HepG2 (cell line): ENCODE data around the gene TMEM39A. TPM values are rescaled to one million over a fixed set of nuclear protein-coding genes. Genes with fewer than 3 reads are reported as not detected.

Source experiments
- CBX1 ChIP-seq: IDR thresholded peaks from one replicate; pipeline ENCODE4 v1.6.1; 2016; ENCODE audit warnings: antibody characterized with exemption, low read depth
- CBX5 ChIP-seq: sonication (generic); formaldehyde crosslinking; IDR thresholded peaks from 2 replicates; pipeline ENCODE4 v1.4.0; 2020; ENCODE audit warnings: missing genetic modification reagents, borderline replicate concordance
- ESRRA ChIP-seq: sonication (generic); formaldehyde crosslinking; IDR thresholded peaks from 2 replicates; pipeline ENCODE4 v1.5.1; 2020; ENCODE audit warnings: mild to moderate bottlenecking, low read depth, missing genetic modification reagents
- EZH2 ChIP-seq: conservative IDR thresholded peaks from 2 replicates; pipeline ENCODE4 v1.6.1; 2012; ENCODE audit warnings: mild to moderate bottlenecking, low read depth, low read length, moderate library complexity
- KDM3A ChIP-seq: IDR thresholded peaks from 2 replicates; pipeline ENCODE4 v1.6.1; 2018; ENCODE audit warnings: low read depth, missing compliant biosample characterization
- NFIB ChIP-seq: sonication (generic); formaldehyde crosslinking; IDR thresholded peaks from 2 replicates; pipeline ENCODE4 v1.9.0; 2021; ENCODE audit warnings: missing genetic modification reagents, mild to moderate bottlenecking, borderline replicate concordance
- SCMH1 ChIP-seq: sonication (generic); formaldehyde crosslinking; IDR thresholded peaks from 2 replicates; pipeline ENCODE4 v1.9.0; 2021; ENCODE audit warnings: missing genetic modification reagents, mild to moderate bottlenecking, borderline replicate concordance
- SIN3B ChIP-seq: fragments of 150-350 bp; IDR thresholded peaks from 2 replicates; pipeline ENCODE4 v1.6.1; 2014; ENCODE audit warnings: low read length
- SRSF1 ChIP-seq: fragments of 200-400 bp; formaldehyde crosslinking; optimal IDR thresholded peaks from 2 replicates; pipeline ENCODE3; 2017; ENCODE audit warnings: mild to moderate bottlenecking, low read depth, low read length, moderate library complexity
- TCF7 ChIP-seq: sonication (generic); IDR thresholded peaks from 2 replicates; pipeline ENCODE4 v1.6.1; 2016; ENCODE audit warnings: antibody characterized with exemption, low read depth
- THAP11 ChIP-seq: IDR thresholded peaks from 2 replicates; pipeline ENCODE4 v1.6.1; 2016; ENCODE audit warnings: missing biosample characterization, missing genetic modification reagents
- ZBTB21 ChIP-seq: sonication (generic); formaldehyde crosslinking; IDR thresholded peaks from 2 replicates; pipeline ENCODE4 v1.4.0; 2020; ENCODE audit warnings: missing genetic modification reagents
- ZNF225 ChIP-seq: sonication (generic); formaldehyde crosslinking; IDR thresholded peaks from 2 replicates; pipeline ENCODE4 v1.4.0; 2020; ENCODE audit warnings: mild to moderate bottlenecking, missing genetic modification reagents
- ZNF660 ChIP-seq: sonication (generic); formaldehyde crosslinking; IDR thresholded peaks from 2 replicates; pipeline ENCODE4 v1.5.1; 2020; ENCODE audit warnings: mild to moderate bottlenecking, low read depth, missing genetic modification reagents, borderline replicate concordance
- ZNF672 ChIP-seq: sonication (generic); formaldehyde crosslinking; IDR thresholded peaks from 2 replicates; pipeline ENCODE4 v1.8.1; 2022; ENCODE audit warnings: missing genetic modification reagents
- polyA plus RNA-seq, 8 experiments: library from polyadenylated mRNA; depleted of rRNA in 3 of 8; stranded (reverse) in 7 of 8; unstranded in 1 of 8; fragments of >200 nt; fragmentation: Illumina TruSeq in 4 of 8; extraction: Trizol in 4 of 8; gene quantifications; 2 replicates each; pipeline versions ENCODE4 v1.2.1 to v1.2.3, GENCODE V29; 2011 to 2016; ENCODE audit warnings: low read depth in 4 of 8, missing spikeins in 1 of 8, mixed read lengths in 1 of 8; ENCODE audit not compliant: insufficient read depth in 1 of 8
- total RNA-seq, 5 experiments: library from RNA; depleted of rRNA; stranded (reverse); fragments of >200 nt; fragmentation: Illumina TruSeq; extraction: Trizol; gene quantifications; 2 replicates each; pipeline ENCODE4 v1.2.3, GENCODE V29; 2016; ENCODE audit warnings: low read depth in 1 of 5
- TF ChIP-seq, protein P1 (sequence below): sonication (generic); formaldehyde crosslinking; IDR thresholded peaks from 2 replicates; pipeline ENCODE4 v1.4.0; 2020; ENCODE audit warnings: missing genetic modification reagents
- TF ChIP-seq, protein P2 (sequence below), 2 experiments: sonication (generic) in 1 of 2; formaldehyde crosslinking in 1 of 2; IDR thresholded peaks; 2 replicates each; pipeline versions ENCODE4 v1.5.1 to v1.6.1; 2011 to 2020; ENCODE audit warnings: borderline replicate concordance in 1 of 2, low read depth in 1 of 2, low read length in 1 of 2, mild to moderate bottlenecking in 1 of 2, missing genetic modification reagents in 1 of 2, moderate library complexity in 1 of 2
- TF ChIP-seq, protein P3 (sequence below): sonication (generic); formaldehyde crosslinking; IDR thresholded peaks from 2 replicates; pipeline ENCODE4 v1.5.0; 2020; ENCODE audit warnings: missing genetic modification reagents, mild to moderate bottlenecking, borderline replicate concordance
- TF ChIP-seq, protein P4 (sequence below): sonication (generic); formaldehyde crosslinking; IDR thresholded peaks from 2 replicates; pipeline ENCODE4 v1.5.1; 2020; ENCODE audit warnings: missing genetic modification reagents, mild to moderate bottlenecking, borderline replicate concordance
- TF ChIP-seq, protein P5 (sequence below): sonication (generic); formaldehyde crosslinking; IDR thresholded peaks from 2 replicates; pipeline ENCODE4 v1.5.0; 2020; ENCODE audit warnings: missing genetic modification reagents, mild to moderate bottlenecking, borderline replicate concordance

TMEM39A gene
- total and polyA plus RNA-seq, 2 of the 13 experiments (the other 11 are each of a cell fraction or from before 2014, with no cell fraction given), result 55.8 to 64.9 TPM

DNA sequence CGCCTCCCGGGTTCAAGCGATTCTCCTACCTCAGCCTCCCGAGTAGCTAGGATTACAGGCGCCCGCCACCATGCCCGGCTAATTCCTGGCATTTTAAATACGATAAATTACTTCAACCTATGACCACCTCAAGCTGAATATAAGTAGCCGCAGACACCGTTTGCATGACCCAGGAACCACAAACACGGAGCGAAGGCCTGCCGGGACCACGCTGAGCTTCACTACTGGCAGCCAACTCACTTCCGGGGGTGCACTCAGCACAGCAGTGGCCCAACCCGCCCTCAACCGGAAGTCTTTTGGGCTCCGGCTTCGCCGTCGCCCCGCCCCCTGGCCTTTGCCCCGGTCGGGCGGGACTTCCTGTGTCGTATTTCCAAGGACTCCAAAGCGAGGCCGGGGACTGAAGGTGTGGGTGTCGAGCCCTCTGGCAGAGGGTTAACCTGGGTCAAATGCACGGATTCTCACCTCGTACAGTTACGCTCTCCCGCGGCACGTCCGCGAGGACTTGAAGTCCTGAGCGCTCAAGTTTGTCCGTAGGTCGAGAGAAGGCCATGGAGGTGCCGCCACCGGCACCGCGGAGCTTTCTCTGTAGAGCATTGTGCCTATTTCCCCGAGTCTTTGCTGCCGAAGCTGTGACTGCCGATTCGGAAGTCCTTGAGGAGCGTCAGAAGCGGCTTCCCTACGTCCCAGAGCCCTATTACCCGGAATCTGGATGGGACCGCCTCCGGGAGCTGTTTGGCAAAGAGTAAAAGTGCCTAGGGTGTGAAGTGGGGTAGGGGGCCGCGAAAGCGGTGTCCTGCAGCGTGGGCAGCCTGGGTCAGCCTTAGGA, 35.0 kb upstream of the TMEM39A start, which contains the start of gene TIMMDC1 (continued):
- TF ChIP-seq ZNF660 (CRISPR knock-in tag) (no peak), TCF7 (no peak), CBX1 (peak; percentile 96), ESRRA (CRISPR knock-in tag) (no peak; the same call in 1 of the 2 replicates), EZH2 (no peak), ZBTB21 (CRISPR knock-in tag) (peak; percentile 60; the same call in 1 of the 2 replicates), SIN3B (peak; percentile 29; the same call in 1 of the 2 replicates), ZNF672 (CRISPR knock-in tag) (peak; percentile 84; the same call in 1 of the 2 replicates), KDM3A (CRISPR knock-in tag) (0 out of 2 replicates have a peak, but pooled peaks have one; percentile 28), CBX5 (CRISPR knock-in tag) (no peak), SCMH1 (CRISPR knock-in tag) (no peak), THAP11 (CRISPR knock-in tag) (peak; percentile 91), ZNF225 (no peak), SRSF1 (no peak), NFIB (CRISPR knock-in tag) (no peak)
- TF ChIP-seq, protein P1, sequence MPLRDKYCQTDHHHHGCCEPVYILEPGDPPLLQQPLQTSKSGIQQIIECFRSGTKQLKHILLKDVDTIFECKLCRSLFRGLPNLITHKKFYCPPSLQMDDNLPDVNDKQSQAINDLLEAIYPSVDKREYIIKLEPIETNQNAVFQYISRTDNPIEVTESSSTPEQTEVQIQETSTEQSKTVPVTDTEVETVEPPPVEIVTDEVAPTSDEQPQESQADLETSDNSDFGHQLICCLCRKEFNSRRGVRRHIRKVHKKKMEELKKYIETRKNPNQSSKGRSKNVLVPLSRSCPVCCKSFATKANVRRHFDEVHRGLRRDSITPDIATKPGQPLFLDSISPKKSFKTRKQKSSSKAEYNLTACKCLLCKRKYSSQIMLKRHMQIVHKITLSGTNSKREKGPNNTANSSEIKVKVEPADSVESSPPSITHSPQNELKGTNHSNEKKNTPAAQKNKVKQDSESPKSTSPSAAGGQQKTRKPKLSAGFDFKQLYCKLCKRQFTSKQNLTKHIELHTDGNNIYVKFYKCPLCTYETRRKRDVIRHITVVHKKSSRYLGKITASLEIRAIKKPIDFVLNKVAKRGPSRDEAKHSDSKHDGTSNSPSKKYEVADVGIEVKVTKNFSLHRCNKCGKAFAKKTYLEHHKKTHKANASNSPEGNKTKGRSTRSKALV (CRISPR knock-in tag), result no peak
- TF ChIP-seq, protein P2, sequence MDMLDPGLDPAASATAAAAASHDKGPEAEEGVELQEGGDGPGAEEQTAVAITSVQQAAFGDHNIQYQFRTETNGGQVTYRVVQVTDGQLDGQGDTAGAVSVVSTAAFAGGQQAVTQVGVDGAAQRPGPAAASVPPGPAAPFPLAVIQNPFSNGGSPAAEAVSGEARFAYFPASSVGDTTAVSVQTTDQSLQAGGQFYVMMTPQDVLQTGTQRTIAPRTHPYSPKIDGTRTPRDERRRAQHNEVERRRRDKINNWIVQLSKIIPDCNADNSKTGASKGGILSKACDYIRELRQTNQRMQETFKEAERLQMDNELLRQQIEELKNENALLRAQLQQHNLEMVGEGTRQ (IDR thresholded peaks at IDR 0.05; ENCODE audit: low read depth, low read length), result no peak
- TF ChIP-seq, protein P2 (CRISPR knock-in tag; IDR thresholded peaks at IDR 0.05; ENCODE audit: borderline replicate concordance), result peak; percentile 34; the same call in 1 of the 2 replicates
- TF ChIP-seq, protein P3, sequence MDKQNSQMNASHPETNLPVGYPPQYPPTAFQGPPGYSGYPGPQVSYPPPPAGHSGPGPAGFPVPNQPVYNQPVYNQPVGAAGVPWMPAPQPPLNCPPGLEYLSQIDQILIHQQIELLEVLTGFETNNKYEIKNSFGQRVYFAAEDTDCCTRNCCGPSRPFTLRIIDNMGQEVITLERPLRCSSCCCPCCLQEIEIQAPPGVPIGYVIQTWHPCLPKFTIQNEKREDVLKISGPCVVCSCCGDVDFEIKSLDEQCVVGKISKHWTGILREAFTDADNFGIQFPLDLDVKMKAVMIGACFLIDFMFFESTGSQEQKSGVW, result no peak
- TF ChIP-seq, protein P4, sequence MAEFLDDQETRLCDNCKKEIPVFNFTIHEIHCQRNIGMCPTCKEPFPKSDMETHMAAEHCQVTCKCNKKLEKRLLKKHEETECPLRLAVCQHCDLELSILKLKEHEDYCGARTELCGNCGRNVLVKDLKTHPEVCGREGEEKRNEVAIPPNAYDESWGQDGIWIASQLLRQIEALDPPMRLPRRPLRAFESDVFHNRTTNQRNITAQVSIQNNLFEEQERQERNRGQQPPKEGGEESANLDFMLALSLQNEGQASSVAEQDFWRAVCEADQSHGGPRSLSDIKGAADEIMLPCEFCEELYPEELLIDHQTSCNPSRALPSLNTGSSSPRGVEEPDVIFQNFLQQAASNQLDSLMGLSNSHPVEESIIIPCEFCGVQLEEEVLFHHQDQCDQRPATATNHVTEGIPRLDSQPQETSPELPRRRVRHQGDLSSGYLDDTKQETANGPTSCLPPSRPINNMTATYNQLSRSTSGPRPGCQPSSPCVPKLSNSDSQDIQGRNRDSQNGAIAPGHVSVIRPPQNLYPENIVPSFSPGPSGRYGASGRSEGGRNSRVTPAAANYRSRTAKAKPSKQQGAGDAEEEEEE, result no peak; the same call in 1 of the 2 replicates
- TF ChIP-seq, protein P5, sequence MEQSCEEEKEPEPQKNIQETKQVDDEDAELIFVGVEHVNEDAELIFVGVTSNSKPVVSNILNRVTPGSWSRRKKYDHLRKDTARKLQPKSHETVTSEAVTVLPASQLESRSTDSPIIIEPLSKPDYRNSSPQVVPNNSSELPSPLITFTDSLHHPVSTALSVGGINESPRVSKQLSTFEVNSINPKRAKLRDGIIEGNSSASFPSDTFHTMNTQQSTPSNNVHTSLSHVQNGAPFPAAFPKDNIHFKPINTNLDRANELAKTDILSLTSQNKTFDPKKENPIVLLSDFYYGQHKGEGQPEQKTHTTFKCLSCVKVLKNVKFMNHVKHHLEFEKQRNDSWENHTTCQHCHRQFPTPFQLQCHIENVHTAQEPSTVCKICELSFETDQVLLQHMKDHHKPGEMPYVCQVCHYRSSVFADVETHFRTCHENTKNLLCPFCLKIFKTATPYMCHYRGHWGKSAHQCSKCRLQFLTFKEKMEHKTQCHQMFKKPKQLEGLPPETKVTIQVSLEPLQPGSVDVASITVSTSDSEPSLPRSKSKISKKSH (CRISPR knock-in tag), result peak; percentile 87; the same call in 1 of the 2 replicates
